ENCODE data around the gene CCDC170. TPM values are rescaled to one million over a fixed set of nuclear protein-coding genes. Genes with fewer than 3 reads are reported as not detected.
"Not testable (repeated sequence)": the region's sequence is repeated elsewhere in the genome, so short reads cannot be mapped to it uniquely, and the experiment has no call there.

Gene CCDC170
- total RNA-seq, 3 donors from 2014 or later (not counting 1 experiment from before 2014, with no cell fraction given), result 0.20 to 0.96 (median 0.25) TPM

DNA sequence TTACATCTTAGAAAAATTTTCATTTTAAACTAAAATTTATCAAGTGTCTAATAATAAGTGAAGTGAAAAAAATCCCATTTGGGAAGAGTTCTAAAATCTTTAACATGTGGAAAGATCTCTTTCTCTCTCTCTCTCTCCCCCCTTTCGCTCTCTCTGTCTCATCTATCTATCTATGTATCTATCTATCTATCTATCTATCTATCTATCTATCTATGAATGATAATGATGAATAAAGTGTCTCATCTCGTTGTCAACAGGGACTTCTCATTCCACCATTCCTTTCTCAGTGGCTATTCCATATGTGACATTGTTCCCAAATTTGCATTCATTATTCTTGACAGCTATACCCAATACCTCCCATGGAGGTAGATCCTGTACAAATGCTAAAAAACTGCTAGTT lies 15.2 kb downstream of the CCDC170 start:
- Histone ChIP-seq H3K4me1 (ENCODE audit: control insufficient read depth, insufficient read depth, low read length) (no peaks in the 10 kb centered on the region), H3K27ac (ENCODE audit: low read length) (no peak overlapping the region), H3K4me3 (ENCODE audit: low read length) (no peak overlapping the region), H3K9me3 (ENCODE audit: control insufficient read depth, insufficient read depth, low read length) (no peaks in the 10 kb centered on the region), H3K36me3 (ENCODE audit: control insufficient read depth, insufficient read depth, low read length) (no peaks in the 10 kb centered on the region), H3K27me3 (ENCODE audit: control insufficient read depth, insufficient read depth, low read length) (no peaks in the 10 kb centered on the region)
- WGBS (ENCODE audit: insufficient coverage), result no CpG with 5 or more reads among the region's 2 CpGs
- Mint-ChIP-seq H3K9me3 (no peaks in the 10 kb centered on the region), H3K27me3 (ENCODE audit: low read depth in 2 of 2) (peaks cover 0 to 5% of the 10 kb centered on the region in 2 donors), H3K27ac (no peak overlapping the region), H3K4me3 (no peak overlapping the region), H3K36me3 (no peaks in the 10 kb centered on the region), H3K4me1 (no peaks in the 10 kb centered on the region)
- TF ChIP-seq, protein P1, sequence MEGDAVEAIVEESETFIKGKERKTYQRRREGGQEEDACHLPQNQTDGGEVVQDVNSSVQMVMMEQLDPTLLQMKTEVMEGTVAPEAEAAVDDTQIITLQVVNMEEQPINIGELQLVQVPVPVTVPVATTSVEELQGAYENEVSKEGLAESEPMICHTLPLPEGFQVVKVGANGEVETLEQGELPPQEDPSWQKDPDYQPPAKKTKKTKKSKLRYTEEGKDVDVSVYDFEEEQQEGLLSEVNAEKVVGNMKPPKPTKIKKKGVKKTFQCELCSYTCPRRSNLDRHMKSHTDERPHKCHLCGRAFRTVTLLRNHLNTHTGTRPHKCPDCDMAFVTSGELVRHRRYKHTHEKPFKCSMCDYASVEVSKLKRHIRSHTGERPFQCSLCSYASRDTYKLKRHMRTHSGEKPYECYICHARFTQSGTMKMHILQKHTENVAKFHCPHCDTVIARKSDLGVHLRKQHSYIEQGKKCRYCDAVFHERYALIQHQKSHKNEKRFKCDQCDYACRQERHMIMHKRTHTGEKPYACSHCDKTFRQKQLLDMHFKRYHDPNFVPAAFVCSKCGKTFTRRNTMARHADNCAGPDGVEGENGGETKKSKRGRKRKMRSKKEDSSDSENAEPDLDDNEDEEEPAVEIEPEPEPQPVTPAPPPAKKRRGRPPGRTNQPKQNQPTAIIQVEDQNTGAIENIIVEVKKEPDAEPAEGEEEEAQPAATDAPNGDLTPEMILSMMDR (IDR thresholded peaks at IDR 0.05), result no peak
- DNase-seq, result no peak
- no peak for ATAC-seq
- intact Hi-C loops (cut with micrococcal nuclease), result no loop called here

DNA sequence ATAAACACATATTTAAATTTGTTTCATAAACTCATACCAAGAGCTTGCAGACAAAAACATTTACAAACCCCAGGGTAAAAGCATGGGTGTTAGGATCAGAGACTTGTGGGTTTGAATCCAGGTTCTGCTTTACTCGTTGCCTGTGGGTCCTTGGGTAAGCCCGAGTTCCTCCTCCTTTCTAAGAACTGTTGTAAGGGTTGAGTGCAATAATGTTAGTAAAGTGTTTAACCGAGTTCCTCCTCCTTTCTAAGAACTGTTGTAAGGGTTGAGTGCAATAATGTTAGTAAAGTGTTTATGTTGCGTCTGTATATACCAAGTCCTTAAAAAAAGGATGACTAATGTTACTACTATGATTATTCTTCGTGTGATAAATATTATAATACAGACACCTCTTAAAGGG lies 18.7 kb downstream of the CCDC170 start:
- H3K27ac Mint-ChIP-seq, result no peak overlapping the region

DNA sequence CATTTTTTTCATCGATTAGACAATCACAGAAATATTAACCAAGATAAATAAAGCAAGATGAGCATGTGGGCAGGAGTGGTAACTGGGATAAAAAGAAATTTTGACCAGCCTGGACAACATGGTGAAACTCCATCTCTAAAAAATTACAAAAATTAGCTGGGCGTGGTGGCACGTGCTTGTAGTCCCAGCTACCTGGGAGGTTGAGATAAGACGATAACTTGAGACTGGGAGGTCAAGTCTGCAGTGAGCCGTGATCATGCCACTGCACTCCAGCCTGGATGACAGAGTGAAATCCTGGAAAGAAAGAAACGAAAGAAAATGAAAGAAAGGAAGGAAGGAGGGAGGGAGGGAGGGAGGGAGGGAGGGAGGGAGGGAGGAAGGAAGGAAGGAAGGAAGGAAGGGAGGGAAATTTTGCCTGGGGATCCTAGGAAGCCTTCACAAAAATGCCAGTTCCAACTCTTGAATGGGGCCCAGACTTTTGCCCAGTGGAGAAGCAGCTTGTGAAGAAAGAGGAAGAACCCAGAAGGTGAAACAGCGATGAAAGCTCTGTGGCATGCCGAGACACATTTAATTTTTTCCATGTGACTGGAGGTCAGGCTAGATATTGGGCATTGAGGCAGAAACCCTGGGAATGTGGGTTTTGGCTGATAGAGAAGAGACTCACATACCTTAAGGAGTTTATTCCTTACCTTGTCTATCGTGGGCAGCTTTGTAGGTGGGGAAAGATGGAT lies 20.3 kb downstream of the CCDC170 start:
- H3K4me1 Mint-ChIP-seq, result no peaks in the 10 kb centered on the region
- H3K36me3 Mint-ChIP-seq, result peaks cover 10% of the 10 kb centered on the region
- H3K27me3 Mint-ChIP-seq (ENCODE audit: low read depth in 2 of 2), result peaks cover 0 to 5% of the 10 kb centered on the region in 2 donors
- DNase-seq, result no peak
- Histone ChIP-seq H3K9me3 (ENCODE audit: control insufficient read depth, insufficient read depth, low read length) (peaks cover 14% of the 10 kb centered on the region), H3K4me3 (ENCODE audit: low read length) (no peak overlapping the region), H3K36me3 (ENCODE audit: control insufficient read depth, insufficient read depth, low read length) (no peaks in the 10 kb centered on the region), H3K4me1 (ENCODE audit: control insufficient read depth, insufficient read depth, low read length) (no peaks in the 10 kb centered on the region), H3K27me3 (ENCODE audit: control insufficient read depth, insufficient read depth, low read length) (no peaks in the 10 kb centered on the region), H3K27ac (ENCODE audit: low read length) (no peak overlapping the region)
- no peak for ATAC-seq
- peaks cover 3 to 6% of the 10 kb centered on the region in 2 donors for H3K9me3 Mint-ChIP-seq
- WGBS (ENCODE audit: insufficient coverage), result 87% methylated on average over 6 of the region's 9 CpGs
- intact Hi-C loops (cut with micrococcal nuclease), result no loop called here
- TF ChIP-seq, protein P1 (IDR thresholded peaks at IDR 0.05), result no peak
- no peak overlapping the region for H3K4me3 Mint-ChIP-seq
- no peak overlapping the region for H3K27ac Mint-ChIP-seq

More for the DNA sequence above, 18.7 kb downstream of the CCDC170 start:
- Mint-ChIP-seq H3K4me3 (no peak overlapping the region), H3K9me3 (no peaks in the 10 kb centered on the region), H3K27me3 (ENCODE audit: low read depth in 2 of 2) (peaks cover 0 to 5% of the 10 kb centered on the region in 2 donors), H3K4me1 (no peaks in the 10 kb centered on the region), H3K36me3 (no peaks in the 10 kb centered on the region)
- intact Hi-C loops (cut with micrococcal nuclease), result no loop called here
- Histone ChIP-seq H3K36me3 (ENCODE audit: control insufficient read depth, insufficient read depth, low read length) (no peaks in the 10 kb centered on the region), H3K4me3 (ENCODE audit: low read length) (no peak overlapping the region), H3K27me3 (ENCODE audit: control insufficient read depth, insufficient read depth, low read length) (no peaks in the 10 kb centered on the region), H3K27ac (ENCODE audit: low read length) (no peak overlapping the region), H3K4me1 (ENCODE audit: control insufficient read depth, insufficient read depth, low read length) (no peaks in the 10 kb centered on the region), H3K9me3 (ENCODE audit: control insufficient read depth, insufficient read depth, low read length) (no peaks in the 10 kb centered on the region)
- ATAC-seq (peak in 1 of 3 donors; percentile 37), DNase-seq (no peak)
- TF ChIP-seq, protein P1 (IDR thresholded peaks at IDR 0.05), result no peak
- 35% methylated on average over 2 of the region's 5 CpGs for WGBS (ENCODE audit: insufficient coverage)

DNA sequence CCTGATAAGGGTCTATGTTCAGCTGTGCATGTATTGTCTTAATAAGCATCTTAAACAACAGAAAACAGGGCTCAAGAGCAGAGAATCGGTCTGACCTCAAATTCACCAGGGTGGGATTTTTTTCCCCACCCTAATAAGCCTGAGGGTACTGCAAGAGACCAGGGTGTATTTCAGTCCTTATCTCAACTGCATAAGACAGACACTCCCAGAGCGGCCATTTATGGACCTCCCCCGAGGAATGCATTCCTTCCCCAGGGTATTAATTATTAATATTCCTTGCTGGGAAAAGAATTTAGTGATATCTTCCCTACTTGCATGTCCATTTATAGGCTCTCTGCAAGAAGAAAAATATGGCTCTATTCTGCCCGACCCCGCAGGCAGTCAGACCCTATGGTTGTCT lies 25.2 kb downstream of the CCDC170 start:
- H3K27ac ChIP-seq (ENCODE audit: low read length); H3K36me3 Mint-ChIP-seq; DNase-seq; H3K27me3 Mint-ChIP-seq (ENCODE audit: low read depth in 2 of 2); H3K4me3 ChIP-seq (ENCODE audit: low read length); H3K4me3 Mint-ChIP-seq; H3K36me3 ChIP-seq (ENCODE audit: control insufficient read depth, insufficient read depth, low read length); H3K4me1 Mint-ChIP-seq; intact Hi-C loops (cut with micrococcal nuclease); ATAC-seq; H3K27me3 ChIP-seq (ENCODE audit: control insufficient read depth, insufficient read depth, low read length); H3K9me3 Mint-ChIP-seq; H3K4me1 ChIP-seq (ENCODE audit: control insufficient read depth, insufficient read depth, low read length); H3K27ac Mint-ChIP-seq: not testable (repeated sequence)
- peaks cover 14% of the 10 kb centered on the region for H3K9me3 ChIP-seq (ENCODE audit: control insufficient read depth, insufficient read depth, low read length)
- 88% methylated on average over 3 of the region's 5 CpGs for WGBS (ENCODE audit: insufficient coverage)
